Osteoblast (primary cell): ENCODE data around the gene USP37. TPM values are rescaled to one million over a fixed set of nuclear protein-coding genes. Genes with fewer than 3 reads are reported as not detected.

Experiments
- DNase-seq: peaks from one replicate; pipeline ENCODE4 v3.0.0; 2011; ENCODE audit warnings: low spot score, mixed read lengths; ENCODE audit not compliant: insufficient read length; ENCODE audit errors: missing footprints
- H2AFZ ChIP-seq: 2 replicates; pipeline ENCODE4 v1.6.0; 2011; ENCODE audit warnings: mild to moderate bottlenecking, low read length
- H3K27ac ChIP-seq: 2 replicates; pipeline ENCODE4 v1.5.1; 2011; ENCODE audit warnings: mild to moderate bottlenecking, low read depth, low read length, moderate library complexity
- H3K27me3 ChIP-seq: 2 replicates; pipeline ENCODE4 v1.6.0; 2012; ENCODE audit warnings: mild to moderate bottlenecking, control low read depth, inconsistent platforms, low read length, moderate library complexity; ENCODE audit not compliant: insufficient read depth
- H3K36me3 ChIP-seq: 2 replicates; pipeline ENCODE4 v1.5.1; 2011; ENCODE audit warnings: mild to moderate bottlenecking, low read length, control low read depth, moderate library complexity; ENCODE audit not compliant: insufficient read depth
- H3K4me1 ChIP-seq: 2 replicates; pipeline ENCODE4 v1.5.1; 2011; ENCODE audit warnings: mild to moderate bottlenecking, low read length, control low read depth, moderate library complexity; ENCODE audit not compliant: insufficient read depth
- H3K4me2 ChIP-seq: 2 replicates; pipeline ENCODE4 v1.6.0; 2011; ENCODE audit warnings: mild to moderate bottlenecking, low read length; ENCODE audit not compliant: insufficient read depth
- H3K4me3 ChIP-seq: fragments of 200-600 bp; sonication (generic); 3 replicates; pipeline ENCODE4 v1.5.1; 2012; ENCODE audit warnings: mild to moderate bottlenecking, low read length, inconsistent platforms; ENCODE audit not compliant: insufficient read depth
- H3K79me2 ChIP-seq: 2 replicates; pipeline ENCODE4 v1.6.0; 2012; ENCODE audit warnings: mild to moderate bottlenecking, low read length, control low read depth, inconsistent platforms; ENCODE audit not compliant: insufficient read depth
- H3K9me3 ChIP-seq: 2 replicates; pipeline ENCODE4 v1.5.1; 2011; ENCODE audit warnings: low read depth, low read length, control low read depth
- H4K20me1 ChIP-seq: 2 replicates; pipeline ENCODE4 v1.6.0; 2012; ENCODE audit warnings: mild to moderate bottlenecking, low read length, control low read depth; ENCODE audit not compliant: insufficient read depth
- CTCF ChIP-seq: IDR thresholded peaks from 2 replicates; pipeline ENCODE4 v1.5.1; 2011; ENCODE audit warnings: mild to moderate bottlenecking, low read depth, low read length, moderate library complexity; ENCODE audit errors: extremely low read depth
- total RNA-seq: library from RNA; depleted of rRNA; stranded (reverse); fragments of >200 nt; gene quantifications from 2 replicates; pipeline ENCODE4 v1.2.3, GENCODE V29; 2012

USP37 gene
- total RNA-seq, 1 donor: 15.2 TPM

DNA sequence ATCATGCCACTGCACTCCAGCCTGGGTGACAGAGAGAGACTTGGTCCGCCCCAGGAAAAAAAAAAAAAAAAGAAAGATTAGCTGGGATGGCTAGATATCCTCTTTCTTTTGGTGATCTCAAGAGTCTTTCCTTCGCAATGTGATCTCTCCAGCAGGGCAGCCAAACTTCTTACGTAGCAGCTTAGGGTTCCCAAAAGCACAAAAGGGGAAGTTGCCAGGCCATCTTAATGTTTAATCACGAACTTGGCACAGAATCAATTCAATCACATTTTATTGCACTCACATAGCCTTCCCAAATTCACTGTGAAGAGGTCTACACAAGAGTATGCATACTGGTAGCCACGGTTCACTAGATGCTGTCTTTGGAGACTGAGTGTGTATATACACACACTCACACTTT is 96.2 kb downstream of the USP37 start:
- Histone ChIP-seq H2AFZ (no peak overlapping the region), H4K20me1 (no peaks in the 10 kb centered on the region), H3K36me3 (peaks cover 9% of the 10 kb centered on the region), H3K27me3 (no peaks in the 10 kb centered on the region), H3K27ac (no peak overlapping the region), H3K9me3 (no peaks in the 10 kb centered on the region), H3K79me2 (no peaks in the 10 kb centered on the region), H3K4me1 (no peaks in the 10 kb centered on the region), H3K4me3 (no peak overlapping the region), H3K4me2 (no peak overlapping the region)
- no peak for TF ChIP-seq CTCF
- no peak for DNase-seq

DNA sequence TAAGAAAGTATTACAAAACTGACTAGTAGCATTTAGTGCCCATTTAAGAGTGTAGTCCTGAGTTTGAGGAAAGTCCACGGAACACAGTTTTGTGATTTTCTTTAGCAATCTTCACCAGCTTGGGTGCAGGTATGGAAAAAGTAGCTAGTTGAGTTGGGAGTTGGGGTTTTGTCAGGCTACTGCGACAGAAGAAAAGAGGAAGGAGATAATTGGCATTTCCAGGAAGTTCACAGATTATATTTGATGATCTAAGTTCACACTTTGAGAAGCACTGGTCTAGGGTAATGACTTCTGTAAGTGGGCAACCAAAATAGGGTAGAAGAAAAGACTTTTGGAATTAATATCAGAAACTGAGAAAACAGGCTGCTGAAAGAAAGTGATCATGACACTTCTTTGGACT is 97.1 kb downstream of the USP37 start:
- Histone ChIP-seq H3K27ac (no peak overlapping the region), H4K20me1 (no peaks in the 10 kb centered on the region), H3K4me3 (no peak overlapping the region), H3K36me3 (peaks cover 9% of the 10 kb centered on the region), H3K79me2 (no peaks in the 10 kb centered on the region), H2AFZ (no peak overlapping the region), H3K4me2 (no peak overlapping the region), H3K27me3 (no peaks in the 10 kb centered on the region), H3K9me3 (no peaks in the 10 kb centered on the region), H3K4me1 (no peaks in the 10 kb centered on the region)
- DNase-seq: no peak
- no peak for TF ChIP-seq CTCF

DNA sequence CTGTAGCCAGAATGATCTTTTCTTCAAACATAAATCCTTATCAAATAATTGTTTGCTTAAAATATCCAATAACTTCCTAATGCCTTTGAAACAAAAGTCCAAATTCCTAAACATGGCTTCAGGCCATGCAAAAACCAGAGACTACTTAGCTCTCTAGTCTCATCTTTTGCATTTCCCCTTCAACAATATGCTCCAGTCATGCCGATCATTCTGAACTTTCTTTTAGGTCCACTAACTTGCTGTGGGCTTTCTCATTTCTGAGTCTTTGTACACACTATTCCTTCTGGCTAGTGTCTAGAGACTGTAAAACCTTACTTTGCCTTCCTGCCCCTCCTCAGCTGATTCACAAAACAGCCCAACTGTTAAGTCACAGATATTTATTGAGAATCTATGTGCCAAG is 97.7 kb downstream of the USP37 start:
- Histone ChIP-seq H3K36me3 (peaks cover 9% of the 10 kb centered on the region), H3K9me3 (no peaks in the 10 kb centered on the region), H3K4me3 (no peak overlapping the region), H3K4me2 (no peak overlapping the region), H3K79me2 (no peaks in the 10 kb centered on the region), H3K27me3 (no peaks in the 10 kb centered on the region), H3K4me1 (no peaks in the 10 kb centered on the region), H3K27ac (no peak overlapping the region), H4K20me1 (no peaks in the 10 kb centered on the region), H2AFZ (no peak overlapping the region)
- no peak for TF ChIP-seq CTCF
- no peak for DNase-seq

GRCh38 chr2:218465987-218466633 is 102.0 kb downstream of the USP37 start:
- Histone ChIP-seq H3K4me2 (no peak overlapping the region), H3K27ac (no peak overlapping the region), H3K79me2 (no peaks in the 10 kb centered on the region), H3K27me3 (no peaks in the 10 kb centered on the region), H3K36me3 (peaks cover 8% of the 10 kb centered on the region), H2AFZ (no peak overlapping the region), H3K4me1 (no peaks in the 10 kb centered on the region), H3K4me3 (no peak overlapping the region), H4K20me1 (no peaks in the 10 kb centered on the region), H3K9me3 (no peaks in the 10 kb centered on the region)
- TF ChIP-seq CTCF: peak; percentile 53
- peak; percentile 77 for DNase-seq
